H9 (cell line): Measurements from ENCODE around the gene EIF4E1B. TPM values are rescaled to one million over a fixed set of nuclear protein-coding genes. Genes with fewer than 3 reads are reported as not detected.

ENCODE experiments used
- DNase-seq: peaks from one replicate; pipeline ENCODE4 v3.0.0-alpha.2; 2017
- H2AFZ ChIP-seq: one replicate; pipeline ENCODE4 v1.6.1; 2013; ENCODE audit warnings: mild to moderate bottlenecking, low read length, control low read depth, moderate library complexity
- H2AK5ac ChIP-seq: 2 replicates; pipeline ENCODE4 v1.6.1; 2013; ENCODE audit warnings: low read length, control low read depth, mixed read lengths; ENCODE audit not compliant: insufficient read length
- H2BK120ac ChIP-seq: one replicate; pipeline ENCODE4 v1.6.1; 2013; ENCODE audit warnings: low read depth, mild to moderate bottlenecking, low read length, control low read depth, inconsistent platforms; ENCODE audit not compliant: poor library complexity, severe bottlenecking
- H2BK12ac ChIP-seq: 2 replicates; pipeline ENCODE4 v1.6.1; 2013; ENCODE audit warnings: low read length, control low read depth, mixed read lengths, low read depth; ENCODE audit not compliant: insufficient read length
- H2BK15ac ChIP-seq: 2 replicates; pipeline ENCODE4 v1.6.1; 2013; ENCODE audit warnings: low read depth, low read length, control low read depth
- H2BK20ac ChIP-seq: one replicate; pipeline ENCODE4 v1.6.1; 2013; ENCODE audit warnings: low read depth, mild to moderate bottlenecking, low read length, control low read depth, inconsistent platforms; ENCODE audit not compliant: poor library complexity, severe bottlenecking
- H2BK5ac ChIP-seq: 2 replicates; pipeline ENCODE4 v1.6.1; 2013; ENCODE audit warnings: low read length, control low read depth, mixed read lengths; ENCODE audit not compliant: insufficient read length
- H3K14ac ChIP-seq: 2 replicates; pipeline ENCODE4 v1.6.1; 2013; ENCODE audit warnings: low read length, control low read depth; ENCODE audit not compliant: insufficient read depth
- H3K18ac ChIP-seq: 2 replicates; pipeline ENCODE4 v1.6.1; 2013; ENCODE audit warnings: low read depth, mild to moderate bottlenecking, mixed read lengths, low read length, control low read depth; ENCODE audit not compliant: insufficient read length
- H3K23ac ChIP-seq: 2 replicates; pipeline ENCODE4 v1.6.1; 2013; ENCODE audit warnings: low read length, control low read depth, mixed read lengths, low read depth; ENCODE audit not compliant: insufficient read length
- H3K23me2 ChIP-seq: 2 replicates; pipeline ENCODE4 v1.6.1; 2013; ENCODE audit warnings: low read depth, mild to moderate bottlenecking, mixed read lengths, low read length, control low read depth; ENCODE audit not compliant: insufficient read length, poor library complexity, severe bottlenecking
- H3K27ac ChIP-seq: 2 replicates; pipeline ENCODE4 v1.5.1; 2013; ENCODE audit warnings: low read length, control low read depth, mixed read lengths, low read depth; ENCODE audit not compliant: insufficient read length
- H3K27me3 ChIP-seq: 2 replicates; pipeline ENCODE4 v1.6.1; 2013; ENCODE audit warnings: low read length, control low read depth, inconsistent platforms; ENCODE audit not compliant: insufficient read depth
- H3K4ac ChIP-seq: 2 replicates; pipeline ENCODE4 v1.6.1; 2013; ENCODE audit warnings: low read depth, mild to moderate bottlenecking, control low read depth, inconsistent platforms, low read length, moderate library complexity
- H3K4me1 ChIP-seq: 2 replicates; pipeline ENCODE4 v1.6.1; 2013; ENCODE audit warnings: low read length, control low read depth, inconsistent platforms; ENCODE audit not compliant: insufficient read depth
- H3K4me2 ChIP-seq: 2 replicates; pipeline ENCODE4 v1.6.1; 2013; ENCODE audit warnings: low read length, control low read depth, mixed read lengths; ENCODE audit not compliant: insufficient read length, insufficient read depth
- H3K56ac ChIP-seq: 2 replicates; pipeline ENCODE4 v1.6.1; 2013; ENCODE audit warnings: low read depth, mild to moderate bottlenecking, mixed read lengths, low read length, control low read depth; ENCODE audit not compliant: insufficient read length
- H3K79me1 ChIP-seq: 2 replicates; pipeline ENCODE4 v1.6.1; 2013; ENCODE audit warnings: low read depth, mild to moderate bottlenecking, moderate library complexity, low read length, control low read depth, inconsistent platforms; ENCODE audit not compliant: insufficient read depth, poor library complexity, severe bottlenecking
- H3K79me2 ChIP-seq: 2 replicates; pipeline ENCODE4 v1.6.1; 2013; ENCODE audit warnings: low read length, control low read depth, inconsistent platforms; ENCODE audit not compliant: insufficient read depth
- H3K9ac ChIP-seq: 2 replicates; pipeline ENCODE4 v1.6.1; 2013; ENCODE audit warnings: low read length, control low read depth, mixed read lengths; ENCODE audit not compliant: insufficient read length; ENCODE audit errors: extremely low read depth
- H3K9me3 ChIP-seq: one replicate; pipeline ENCODE4 v1.6.1; 2013; ENCODE audit warnings: low read depth, low read length, inconsistent platforms; ENCODE audit not compliant: control insufficient read depth
- H3T11ph ChIP-seq: one replicate; pipeline ENCODE4 v1.6.1; 2013; ENCODE audit warnings: mild to moderate bottlenecking, low read length, control low read depth, inconsistent platforms
- H4K20me1 ChIP-seq: one replicate; pipeline ENCODE4 v1.6.1; 2013; ENCODE audit not compliant: control insufficient read depth, insufficient read length, insufficient read depth
- H4K5ac ChIP-seq: 2 replicates; pipeline ENCODE4 v1.6.1; 2013; ENCODE audit warnings: low read depth, mild to moderate bottlenecking, mixed read lengths, low read length, control low read depth; ENCODE audit not compliant: insufficient read length
- H4K8ac ChIP-seq: replicated peaks from 2 replicates; pipeline ENCODE4 v1.6.1; 2013; ENCODE audit warnings: low read length, control low read depth, mixed read lengths, low read depth; ENCODE audit not compliant: insufficient read length
- H4K91ac ChIP-seq: 2 replicates; pipeline ENCODE4 v1.6.1; 2013; ENCODE audit warnings: low read depth, mild to moderate bottlenecking, moderate library complexity, mixed read lengths, low read length, control low read depth; ENCODE audit not compliant: insufficient read length
- H3K27ac Mint-ChIP-seq, 3 experiments: 2 replicates in 2 of 3; 3 replicates in 1 of 3; pipeline ENCODE4 v1.8.0; 2020 to 2021; ENCODE audit warnings: mixed read lengths in 3 of 3, mild to moderate bottlenecking in 1 of 3, moderate library complexity in 1 of 3
- H3K27me3 Mint-ChIP-seq: 2 replicates; pipeline ENCODE4 v1.8.0; 2021; ENCODE audit warnings: low read depth, mild to moderate bottlenecking, moderate library complexity, mixed read lengths
- H3K36me3 Mint-ChIP-seq, 3 experiments: 2 replicates in 2 of 3; 3 replicates in 1 of 3; pipeline ENCODE4 v1.8.0; 2020 to 2021; ENCODE audit warnings: low read depth in 3 of 3, mixed read lengths in 3 of 3; ENCODE audit not compliant: insufficient read depth in 1 of 3
- H3K4me1 Mint-ChIP-seq, 2 experiments: 2 replicates each; pipeline ENCODE4 v1.8.0; 2020; ENCODE audit warnings: mixed read lengths in 2 of 2
- H3K4me3 Mint-ChIP-seq, 2 experiments: 2 replicates in 1 of 2; 3 replicates in 1 of 2; pipeline ENCODE4 v1.8.0; 2020 to 2021; ENCODE audit warnings: mild to moderate bottlenecking in 2 of 2, mixed read lengths in 2 of 2, moderate library complexity in 1 of 2
- H3K9me3 Mint-ChIP-seq, 2 experiments: 2 replicates in 1 of 2; 3 replicates in 1 of 2; pipeline ENCODE4 v1.8.0; 2020; ENCODE audit warnings: mild to moderate bottlenecking in 2 of 2, mixed read lengths in 2 of 2, moderate library complexity in 1 of 2
- CTCF ChIP-seq: fragments of 200-600 bp; sonication (generic); conservative IDR thresholded peaks from 3 replicates; pipeline ENCODE4 v1.8.0; 2021; ENCODE audit warnings: antibody characterized with exemption, mild to moderate bottlenecking
- WGBS: extraction: QIAGEN DNeasy Blood & Tissue Kit; methylation state at CpG from one replicate; pipeline ENCODE4 v1.1.7; 2013; ENCODE audit warnings: missing lambda C conversion rate, low lambda C conversion rate, mixed read lengths; ENCODE audit not compliant: insufficient read length; ENCODE audit errors: extremely low coverage; 5-methylcytosine and 5-hydroxymethylcytosine counted together
- total RNA-seq: library from RNA; stranded (reverse); gene quantifications from 2 replicates; pipeline ENCODE4 v1.2.1, GENCODE V29; 2021

The EIF4E1B gene
- total RNA-seq, 1 experiment from 2014 or later: 1.3 TPM

GRCh38 chr5:176633598-176633997 lies 3.1 kb downstream of the EIF4E1B start:
- H3K27ac ChIP-seq: no peak overlapping the region
- H4K20me1 ChIP-seq: no peaks in the 10 kb centered on the region
- H3K14ac ChIP-seq: no peak overlapping the region
- H4K91ac ChIP-seq: no peak overlapping the region
- DNase-seq: no peak
- no CpG with 5 or more reads among the region's 6 CpGs for WGBS
- H3K23me2 ChIP-seq: peaks cover 8% of the 10 kb centered on the region
- H3K9me3 ChIP-seq: no peaks in the 10 kb centered on the region
- no peak overlapping the region for H3K9ac ChIP-seq
- no peak overlapping the region for H2BK15ac ChIP-seq
- no peak overlapping the region for H4K5ac ChIP-seq
- no peak overlapping the region for H3T11ph ChIP-seq
- H3K4me2 ChIP-seq: no peak overlapping the region
- H2BK20ac ChIP-seq: no peak overlapping the region
- H3K56ac ChIP-seq: no peak overlapping the region
- no peak overlapping the region for H3K4ac ChIP-seq
- no peaks in the 10 kb centered on the region; the same call in 1 of the 2 replicates for H3K4me1 ChIP-seq
- H3K36me3 Mint-ChIP-seq: peaks cover 0 to 6% (median 2%) of the 10 kb centered on the region in 3 experiments; a peak in 4 of 7 replicates
- no peak overlapping the region for H2BK12ac ChIP-seq
- TF ChIP-seq CTCF: no peak
- H3K4me3 Mint-ChIP-seq: no peak overlapping the region
- no peak overlapping the region for H2AK5ac ChIP-seq
- peaks cover 0 to 10% of the 10 kb centered on the region in 2 experiments; a peak in 3 of 5 replicates for H3K9me3 Mint-ChIP-seq
- no peak overlapping the region for H2BK120ac ChIP-seq
- H3K79me2 ChIP-seq: no peaks in the 10 kb centered on the region
- no peak overlapping the region for H2AFZ ChIP-seq
- H2BK5ac ChIP-seq: no peak overlapping the region
- no peak overlapping the region for H4K8ac ChIP-seq
- H3K27me3 Mint-ChIP-seq: peaks cover 72% of the 10 kb centered on the region
- no peaks in the 10 kb centered on the region for H3K79me1 ChIP-seq
- peaks cover 6% of the 10 kb centered on the region; the same call in 1 of the 2 replicates for H3K27me3 ChIP-seq
- peaks cover 42 to 56% of the 10 kb centered on the region in 2 experiments for H3K4me1 Mint-ChIP-seq
- H3K27ac Mint-ChIP-seq: no peak overlapping the region
- no peak overlapping the region for H3K18ac ChIP-seq
- no peak overlapping the region for H3K23ac ChIP-seq
